ENCODE results near the gene PARP2.

The PARP2 gene

GRCh38 chr14:20400965-20401593 is 57.6 kb downstream of the PARP2 start:
- no peak for DNase-seq (ENCODE audit: low read depth)

GRCh38 chr14:20403521-20403920 is 60.1 kb downstream of the PARP2 start:
- DNase-seq (ENCODE audit: low read depth) = no peak

Measured in fibroblast of the conjunctiva (primary cell).